Psoas muscle (tissue), 8 donors: ENCODE data around the gene NR3C1. TPM values are rescaled to one million over a fixed set of nuclear protein-coding genes. Genes with fewer than 3 reads are reported as not detected.

Experiments used
- ATAC-seq, 4 donors: fragments of 200-7000 bp; cut with Tn5 transposase; one replicate each; pipeline ENCODE4 v1.9.1; 2020; ENCODE audit warnings: moderate library complexity in 3 of 4, mild to moderate bottlenecking in 2 of 4
- DNase-seq, 2 donors: peaks; one replicate each; pipeline ENCODE4 v3.0.0-alpha.2; 2020
- H3K27ac ChIP-seq: fragments of 200-600 bp; one replicate; pipeline ENCODE4 v1.8.0; 2022
- H3K27me3 ChIP-seq, 3 donors: fragments of 200-600 bp in 1 of 3; one replicate each; pipeline versions ENCODE4 v1.6.1 to v1.8.0; 2013 to 2022; ENCODE audit warnings: low read length in 2 of 3, mild to moderate bottlenecking in 2 of 3, moderate library complexity in 1 of 3; ENCODE audit not compliant: insufficient read depth in 3 of 3
- H3K36me3 ChIP-seq, 2 donors: fragments of 200-600 bp in 1 of 2; one replicate each; pipeline versions ENCODE4 v1.6.1 to v1.8.0; 2013 to 2022; ENCODE audit warnings: low read depth in 1 of 2, mild to moderate bottlenecking in 1 of 2, moderate library complexity in 1 of 2; ENCODE audit not compliant: insufficient read depth in 1 of 2
- H3K4me1 ChIP-seq: fragments of 200-600 bp; one replicate; pipeline ENCODE4 v1.8.0; 2022
- H3K4me3 ChIP-seq: fragments of 200-600 bp; one replicate; pipeline ENCODE4 v1.8.0; 2022; ENCODE audit warnings: mild to moderate bottlenecking
- H3K9me3 ChIP-seq: fragments of 200-600 bp; one replicate; pipeline ENCODE4 v1.8.0; 2022
- WGBS, 3 donors: extraction: QIAGEN DNeasy Blood & Tissue Kit; methylation state at CpG; one replicate each; pipeline versions ENCODE4 v1.1.6 to v1.1.7; 2013; 5-methylcytosine and 5-hydroxymethylcytosine counted together
- intact Hi-C, 2 donors: fragments of 100-400 bp; cut with DNase I; formaldehyde crosslinking; loops; one replicate each; pipeline versions ENCODE4 v1.11.0 to v1.14.2; 2022
- polyA plus RNA-seq, 3 donors: library from polyadenylated mRNA; stranded (reverse); fragments of 200-250 nt; gene quantifications; one replicate each; pipeline ENCODE4 v1.2.3, GENCODE V29; 2013
- total RNA-seq, 4 donors: library from RNA; stranded (reverse); fragmentation: NEBNext Ultra II Directional in 2 of 4; extraction: Animal tissue kit (Norgen Biotek cat#: 25700) in 2 of 4; gene quantifications; one replicate each; pipeline versions ENCODE4 v1.2.1 to v1.2.4, GENCODE V29; 2021 to 2023
- TF ChIP-seq, protein P1 (sequence below): fragments of 200-600 bp; IDR thresholded peaks from one replicate; pipeline ENCODE4 v1.8.0; 2022; ENCODE audit warnings: antibody characterized with exemption
- donor health status: healthy with polysubstance abuse.
- donor health status: DM: no; HTN: no; CAD: no; lungs with moderate emphysema.
- donor health status: Bipolar disorder and iron deficiency.
- donor health status: healthy.
- donor health status: DM: yes; HTN: yes; CAD: no.
- donor health status: DM: no; HTN: no; CAD: no.
- donor health status: DM: no; HTN: no; CAD: no.
- donor health status: DM: yes; HTN: yes; CAD: no.

Gene NR3C1
- total and polyA plus RNA-seq, 7 donors, result 16.5 to 89.7 (median 55.8) TPM

DNA sequence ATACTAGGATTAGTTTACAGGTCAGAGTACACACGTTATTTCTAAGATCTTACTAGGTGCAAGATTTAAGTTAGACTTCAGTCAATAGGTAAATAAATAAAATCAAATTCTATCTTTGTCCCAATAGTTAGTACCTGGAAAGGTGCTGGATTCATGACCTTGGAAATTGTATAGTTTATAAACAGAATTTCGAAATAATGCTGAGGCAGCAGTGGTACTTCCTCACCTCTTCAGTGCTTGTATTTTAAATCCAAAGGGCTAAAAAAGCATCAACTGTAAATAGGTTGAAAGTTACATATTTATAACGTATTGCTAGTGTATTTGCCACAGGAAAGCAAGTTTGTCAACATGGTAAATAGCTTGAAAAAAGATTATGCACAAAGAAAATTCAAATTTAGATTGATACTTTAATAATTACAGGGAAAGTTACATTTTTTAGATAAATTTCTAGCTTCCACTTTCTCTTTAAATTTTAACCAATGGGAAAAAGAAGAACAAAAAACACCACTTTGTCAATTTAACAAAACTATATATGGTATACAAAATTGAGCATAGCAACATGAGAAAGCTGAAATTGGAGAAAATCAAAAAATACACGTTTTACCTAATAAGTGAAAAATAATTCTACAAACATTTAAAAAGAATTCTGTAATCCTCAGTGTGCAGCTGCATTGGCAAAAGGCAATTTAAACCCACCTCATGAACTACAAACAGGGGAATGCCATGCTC lies 46.5 kb downstream of the NR3C1 start:
- TF ChIP-seq, protein P1, sequence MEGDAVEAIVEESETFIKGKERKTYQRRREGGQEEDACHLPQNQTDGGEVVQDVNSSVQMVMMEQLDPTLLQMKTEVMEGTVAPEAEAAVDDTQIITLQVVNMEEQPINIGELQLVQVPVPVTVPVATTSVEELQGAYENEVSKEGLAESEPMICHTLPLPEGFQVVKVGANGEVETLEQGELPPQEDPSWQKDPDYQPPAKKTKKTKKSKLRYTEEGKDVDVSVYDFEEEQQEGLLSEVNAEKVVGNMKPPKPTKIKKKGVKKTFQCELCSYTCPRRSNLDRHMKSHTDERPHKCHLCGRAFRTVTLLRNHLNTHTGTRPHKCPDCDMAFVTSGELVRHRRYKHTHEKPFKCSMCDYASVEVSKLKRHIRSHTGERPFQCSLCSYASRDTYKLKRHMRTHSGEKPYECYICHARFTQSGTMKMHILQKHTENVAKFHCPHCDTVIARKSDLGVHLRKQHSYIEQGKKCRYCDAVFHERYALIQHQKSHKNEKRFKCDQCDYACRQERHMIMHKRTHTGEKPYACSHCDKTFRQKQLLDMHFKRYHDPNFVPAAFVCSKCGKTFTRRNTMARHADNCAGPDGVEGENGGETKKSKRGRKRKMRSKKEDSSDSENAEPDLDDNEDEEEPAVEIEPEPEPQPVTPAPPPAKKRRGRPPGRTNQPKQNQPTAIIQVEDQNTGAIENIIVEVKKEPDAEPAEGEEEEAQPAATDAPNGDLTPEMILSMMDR, result no peak
- Histone ChIP-seq H3K36me3 (no peaks in the 10 kb centered on the region), H3K27me3 (no peaks in the 10 kb centered on the region), H3K27ac (peak overlapping the region; percentile 80), H3K4me1 (peaks cover 87% of the 10 kb centered on the region), H3K4me3 (no peak overlapping the region), H3K9me3 (no peaks in the 10 kb centered on the region)
- DNase-seq, result no peak
- WGBS, 3 donors, result 19 to 34% (median 23%) methylated on average over 4 of the region's 4 CpGs
- ATAC-seq, result no peak
- intact Hi-C loops, result no loop called here

DNA sequence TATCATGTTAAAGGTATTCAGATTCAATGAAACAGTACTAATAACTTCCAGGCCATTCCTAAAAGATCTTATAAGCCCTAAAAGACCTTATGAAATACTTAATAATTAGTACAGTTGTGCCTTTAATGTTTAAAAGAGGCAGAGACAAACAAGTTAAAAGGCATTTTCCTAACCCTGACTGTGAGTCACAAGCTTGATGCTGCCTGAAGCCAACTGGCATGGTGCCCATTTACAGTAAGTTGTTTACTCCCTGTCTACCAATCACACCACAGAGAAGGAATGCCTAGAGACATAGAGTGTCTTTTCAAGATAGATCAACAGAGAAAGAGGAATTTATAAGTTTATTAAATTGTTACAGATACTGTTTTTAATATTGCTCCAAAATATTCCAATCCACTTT lies 47.8 kb downstream of the NR3C1 start:
- H3K27ac ChIP-seq, result peak overlapping the region; percentile 80
- peaks cover 87% of the 10 kb centered on the region for H3K4me1 ChIP-seq
- intact Hi-C loops, result no loop called here
- no peaks in the 10 kb centered on the region for H3K36me3 ChIP-seq
- ATAC-seq (peak; percentile 76 to 92 (median 88)), DNase-seq (peak; percentile 38 to 75)
- no peaks in the 10 kb centered on the region for H3K27me3 ChIP-seq
- no peaks in the 10 kb centered on the region for H3K9me3 ChIP-seq
- TF ChIP-seq, protein P1, result no peak
- H3K4me3 ChIP-seq, result peak overlapping the region; percentile 3

DNA sequence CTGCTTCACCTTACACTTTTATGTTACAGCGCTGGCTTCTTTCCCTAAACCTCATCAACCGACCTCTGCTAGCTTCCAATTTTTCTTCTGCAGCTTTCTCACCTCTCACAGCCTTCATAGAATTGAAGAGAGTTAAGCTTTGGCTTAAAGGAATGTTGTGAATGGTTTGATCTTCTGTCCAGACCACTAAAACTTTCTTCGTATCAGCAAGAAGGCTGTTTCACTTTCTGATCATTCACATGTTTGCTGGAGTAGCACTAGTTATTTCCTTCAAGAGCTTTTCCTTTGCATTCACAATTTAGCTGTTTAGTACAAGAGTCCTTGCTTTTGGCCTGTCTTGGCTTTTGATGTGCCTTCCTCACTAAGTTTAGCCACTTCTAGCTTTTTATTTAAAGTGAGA lies 49.5 kb downstream of the NR3C1 start:
- H3K4me3 ChIP-seq, result no peak overlapping the region
- no peaks in the 10 kb centered on the region for H3K36me3 ChIP-seq
- DNase-seq (no peak), ATAC-seq (no peak)
- H3K9me3 ChIP-seq, result no peaks in the 10 kb centered on the region
- peak overlapping the region; percentile 80 for H3K27ac ChIP-seq
- TF ChIP-seq, protein P1, result no peak
- H3K27me3 ChIP-seq, result no peaks in the 10 kb centered on the region
- WGBS, 3 donors, result 41 to 55% (median 43%) methylated on average over 3 of the region's 3 CpGs
- intact Hi-C loops, result loop anchor here in 1 of 2 donors (5.0 kb wide), 1 partner anchor 33 kb away; no protein-coding TSS in a partner anchor
- H3K4me1 ChIP-seq, result peaks cover 87% of the 10 kb centered on the region

DNA sequence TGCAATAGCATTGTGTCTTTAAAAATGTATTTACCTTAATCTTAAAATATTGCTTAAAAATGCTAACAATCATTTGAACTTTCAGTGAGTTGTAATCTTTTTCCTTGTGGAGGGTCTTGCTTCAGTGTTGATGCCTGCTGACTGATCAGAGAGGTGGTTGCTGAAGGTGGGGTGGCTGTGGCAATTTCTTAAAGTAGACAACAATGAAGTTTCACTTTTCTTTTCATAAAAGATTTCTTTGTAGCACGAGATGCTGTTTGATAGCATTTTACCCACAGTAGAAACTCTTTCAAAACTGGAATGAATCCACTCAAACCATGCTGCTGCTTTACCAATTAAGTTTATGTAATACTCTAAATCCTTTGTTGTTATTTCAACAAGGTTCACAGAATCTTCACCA lies 50.8 kb downstream of the NR3C1 start:
- 22 to 38% (median 33%) methylated on average over 1 of the region's 1 CpG for WGBS, 3 donors
- Histone ChIP-seq H3K4me1 (peaks cover 95% of the 10 kb centered on the region), H3K36me3 (no peaks in the 10 kb centered on the region), H3K9me3 (no peaks in the 10 kb centered on the region), H3K4me3 (no peak overlapping the region), H3K27ac (peak overlapping the region; percentile 80), H3K27me3 (no peaks in the 10 kb centered on the region)
- intact Hi-C loops, result loop anchor here in 1 of 2 donors (5.0 kb wide), 1 partner anchor 35 kb away; no protein-coding TSS in a partner anchor
- TF ChIP-seq, protein P1, result no peak
- DNase-seq, result no peak
- no peak for ATAC-seq
